Mammary epithelial cell (primary cell): ENCODE results near the gene IL26.

Source experiments
- EZH2 ChIP-seq: IDR thresholded peaks from 2 replicates; pipeline ENCODE4 v1.6.1; 2012; ENCODE audit warnings: low read length, inconsistent platforms, borderline replicate concordance
- TF ChIP-seq, protein P1 (sequence below), 2 donors: IDR thresholded peaks in 1 of 2; conservative IDR thresholded peaks in 1 of 2; 2 replicates each; pipeline ENCODE4 v1.5.1; 2011 to 2012; ENCODE audit warnings: inconsistent platforms in 2 of 2, low read length in 2 of 2, mild to moderate bottlenecking in 2 of 2, control low read depth in 1 of 2, low read depth in 1 of 2; ENCODE audit not compliant: insufficient read depth in 1 of 2; ENCODE audit errors: extremely low read depth in 1 of 2

DNA sequence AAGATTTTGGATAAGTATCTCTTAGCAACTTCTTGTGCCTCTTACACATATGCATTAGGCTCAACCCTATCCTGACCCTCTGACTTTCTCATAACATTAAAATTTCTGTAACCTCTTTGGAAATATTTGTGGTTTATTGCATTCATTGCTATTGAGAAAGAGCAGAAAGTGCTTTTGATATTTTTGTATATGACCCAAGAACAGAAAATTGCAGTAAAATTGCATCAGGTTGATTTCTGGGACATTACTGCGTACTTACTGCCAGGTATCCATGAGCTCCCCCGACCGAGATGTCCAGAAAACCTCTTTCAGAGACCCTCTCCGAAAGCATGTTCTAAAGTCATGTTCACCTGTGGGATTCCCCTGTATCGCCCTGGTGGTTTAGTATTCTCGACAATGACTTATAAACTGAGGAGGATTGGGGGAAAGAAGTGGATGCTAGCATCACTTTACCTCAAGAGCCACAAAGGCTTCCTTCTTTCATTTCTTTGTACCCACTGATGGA lies 42.3 kb upstream of the IL26 start:
- TF ChIP-seq, protein P1, sequence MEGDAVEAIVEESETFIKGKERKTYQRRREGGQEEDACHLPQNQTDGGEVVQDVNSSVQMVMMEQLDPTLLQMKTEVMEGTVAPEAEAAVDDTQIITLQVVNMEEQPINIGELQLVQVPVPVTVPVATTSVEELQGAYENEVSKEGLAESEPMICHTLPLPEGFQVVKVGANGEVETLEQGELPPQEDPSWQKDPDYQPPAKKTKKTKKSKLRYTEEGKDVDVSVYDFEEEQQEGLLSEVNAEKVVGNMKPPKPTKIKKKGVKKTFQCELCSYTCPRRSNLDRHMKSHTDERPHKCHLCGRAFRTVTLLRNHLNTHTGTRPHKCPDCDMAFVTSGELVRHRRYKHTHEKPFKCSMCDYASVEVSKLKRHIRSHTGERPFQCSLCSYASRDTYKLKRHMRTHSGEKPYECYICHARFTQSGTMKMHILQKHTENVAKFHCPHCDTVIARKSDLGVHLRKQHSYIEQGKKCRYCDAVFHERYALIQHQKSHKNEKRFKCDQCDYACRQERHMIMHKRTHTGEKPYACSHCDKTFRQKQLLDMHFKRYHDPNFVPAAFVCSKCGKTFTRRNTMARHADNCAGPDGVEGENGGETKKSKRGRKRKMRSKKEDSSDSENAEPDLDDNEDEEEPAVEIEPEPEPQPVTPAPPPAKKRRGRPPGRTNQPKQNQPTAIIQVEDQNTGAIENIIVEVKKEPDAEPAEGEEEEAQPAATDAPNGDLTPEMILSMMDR (conservative IDR thresholded peaks at IDR 0.05 in 1 of 2, IDR thresholded peaks at IDR 0.05 in 1 of 2; ENCODE audit: extremely low read depth in 1 of 2, insufficient read depth in 1 of 2, low read depth in 1 of 2, low read length in 2 of 2): no peak
- TF ChIP-seq EZH2: no peak
